LNCaP clone FGC (cell line): ENCODE data around the gene RBP3.
A peak's percentile ranks its signal among the peaks of the same experiment; 100 is the strongest.
"Not testable (repeated sequence)": the region's sequence is repeated elsewhere in the genome, so short reads cannot be mapped to it uniquely, and the experiment has no call there.

ENCODE experiments used
- DNase-seq: peaks from one replicate; pipeline ENCODE4 v3.0.0-alpha.2; 2011; ENCODE audit warnings: low read depth
- H3K4me3 ChIP-seq: 2 replicates; pipeline ENCODE4 v1.5.1; 2011; ENCODE audit warnings: mild to moderate bottlenecking, low read depth, low read length, control low read depth
- CTCF ChIP-seq: IDR thresholded peaks from 2 replicates; pipeline ENCODE4 v1.5.1; 2012; ENCODE audit warnings: mild to moderate bottlenecking; ENCODE audit not compliant: control insufficient read depth, insufficient read depth; ENCODE audit errors: extremely low read depth

Gene RBP3

GRCh38 chr10:47381427-47382379, 33.5 kb downstream of the RBP3 start:
- no peak for DNase-seq
- TF ChIP-seq CTCF: no peak
- H3K4me3 ChIP-seq: no peak overlapping the region

GRCh38 chr10:47383261-47384147, 35.3 kb downstream of the RBP3 start:
- no peak for DNase-seq
- H3K4me3 ChIP-seq: peak overlapping the region; percentile 72
- TF ChIP-seq CTCF: no peak

GRCh38 chr10:47384148-47384921, 36.2 kb downstream of the RBP3 start, which contains the start of gene ZNF488:
ZNF488 (minus strand) TSS chr10:47384293; CDS start chr10:47368829, 15,464 bp downstream.
- peak; percentile 48 for DNase-seq
- H3K4me3 ChIP-seq: peak within 1 kb of the TSS; percentile 72
- no peak for TF ChIP-seq CTCF

- not testable (repeated sequence) for H3K4me3 ChIP-seq, DNase-seq
Measured at GRCh38 chr10:47386104-47386503, 37.9 kb downstream of the RBP3 start.

GRCh38 chr10:47388879-47389278, 40.7 kb downstream of the RBP3 start:
- no peak overlapping the region for H3K4me3 ChIP-seq
- no peak for DNase-seq
- no peak for TF ChIP-seq CTCF

GRCh38 chr10:47389619-47390018, 41.5 kb downstream of the RBP3 start:
- DNase-seq: no peak
- TF ChIP-seq CTCF: no peak
- no peak overlapping the region for H3K4me3 ChIP-seq

- no peak overlapping the region for H3K4me3 ChIP-seq
- no peak for TF ChIP-seq CTCF
- DNase-seq: no peak
Measured at GRCh38 chr10:47396311-47396717, 48.2 kb downstream of the RBP3 start.
